NCI-H1092 treated with DMSO at 0.1 percent for 48 hours (cell line): ENCODE data around the gene ARFGEF2.
"Not testable (repeated sequence)": the region's sequence is repeated elsewhere in the genome, so short reads cannot be mapped to it uniquely, and the experiment has no call there.

Experiments used
- DNase-seq: peaks from one replicate; lab custom pipeline; 2025; lab: John Stamatoyannopoulos, UW

ARFGEF2 gene

DNA sequence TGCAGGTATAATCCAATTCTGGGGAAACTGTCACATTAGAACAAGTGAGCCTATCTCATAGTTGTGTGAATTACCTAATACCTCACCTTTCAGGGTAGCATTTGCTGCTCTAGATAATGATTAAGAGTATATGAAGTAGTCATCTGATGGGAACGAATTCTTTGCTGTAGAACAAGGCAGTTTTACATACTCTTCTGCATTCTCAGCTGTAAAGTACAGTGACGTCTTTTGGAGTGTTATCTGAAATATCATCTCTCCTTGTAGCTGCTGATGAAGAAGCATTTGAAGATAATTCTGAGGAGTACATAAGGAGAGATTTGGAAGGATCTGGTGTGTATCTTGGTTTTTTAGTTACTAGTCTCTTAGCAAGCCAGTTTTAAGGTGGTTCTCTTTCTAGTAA, 153.0 kb downstream of the ARFGEF2 start:
- no peak for DNase-seq

DNA sequence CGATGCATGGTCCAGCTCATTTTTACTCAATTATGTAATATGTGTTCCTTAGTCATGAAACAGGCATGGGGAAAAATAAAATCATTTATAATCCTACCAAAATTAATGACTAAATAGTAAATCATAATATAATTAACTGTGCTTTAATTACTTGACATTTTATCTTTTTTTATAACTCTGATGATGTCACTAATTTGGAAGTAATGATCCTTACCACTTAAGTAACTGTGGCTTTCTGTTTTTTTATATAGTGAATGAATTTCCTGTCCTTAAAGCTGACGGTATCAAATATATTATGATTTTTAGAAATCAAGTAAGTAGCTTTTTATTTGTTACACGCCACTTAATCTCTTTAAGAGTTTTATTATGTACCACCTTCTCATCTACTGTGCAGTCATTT, 156.8 kb downstream of the ARFGEF2 start:
- DNase-seq: no peak

DNA sequence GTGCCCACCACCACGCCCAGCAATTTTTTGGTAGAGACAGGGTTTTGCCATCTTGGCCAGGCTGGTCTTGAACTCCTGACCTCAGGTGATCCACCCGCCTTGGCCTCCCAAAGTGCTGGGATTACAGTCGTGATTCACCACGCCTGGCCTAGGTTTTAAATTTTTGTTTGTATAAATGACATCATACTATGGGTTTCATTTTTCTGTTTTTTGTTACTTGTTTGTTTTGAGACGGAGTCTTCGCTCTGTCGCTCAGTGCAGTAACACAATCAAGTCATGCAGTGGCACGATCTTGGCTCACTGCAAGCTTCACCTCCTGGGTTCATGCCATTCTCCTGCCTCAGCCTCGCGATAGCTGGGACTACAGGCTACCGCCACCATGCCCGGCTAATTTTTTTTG, 160.8 kb downstream of the ARFGEF2 start:
- DNase-seq: not testable (repeated sequence)
